ENCODE data around the gene LUZP2.
"Not testable (repeated sequence)": the region's sequence is repeated elsewhere in the genome, so short reads cannot be mapped to it uniquely, and the experiment has no call there.

The LUZP2 gene

GRCh38 chr11:24965748-24966147 is 468.9 kb downstream of the LUZP2 start:
- no peak overlapping the region for H3K4me3 ChIP-seq (ENCODE audit: low read length)
- TF ChIP-seq, protein P1, sequence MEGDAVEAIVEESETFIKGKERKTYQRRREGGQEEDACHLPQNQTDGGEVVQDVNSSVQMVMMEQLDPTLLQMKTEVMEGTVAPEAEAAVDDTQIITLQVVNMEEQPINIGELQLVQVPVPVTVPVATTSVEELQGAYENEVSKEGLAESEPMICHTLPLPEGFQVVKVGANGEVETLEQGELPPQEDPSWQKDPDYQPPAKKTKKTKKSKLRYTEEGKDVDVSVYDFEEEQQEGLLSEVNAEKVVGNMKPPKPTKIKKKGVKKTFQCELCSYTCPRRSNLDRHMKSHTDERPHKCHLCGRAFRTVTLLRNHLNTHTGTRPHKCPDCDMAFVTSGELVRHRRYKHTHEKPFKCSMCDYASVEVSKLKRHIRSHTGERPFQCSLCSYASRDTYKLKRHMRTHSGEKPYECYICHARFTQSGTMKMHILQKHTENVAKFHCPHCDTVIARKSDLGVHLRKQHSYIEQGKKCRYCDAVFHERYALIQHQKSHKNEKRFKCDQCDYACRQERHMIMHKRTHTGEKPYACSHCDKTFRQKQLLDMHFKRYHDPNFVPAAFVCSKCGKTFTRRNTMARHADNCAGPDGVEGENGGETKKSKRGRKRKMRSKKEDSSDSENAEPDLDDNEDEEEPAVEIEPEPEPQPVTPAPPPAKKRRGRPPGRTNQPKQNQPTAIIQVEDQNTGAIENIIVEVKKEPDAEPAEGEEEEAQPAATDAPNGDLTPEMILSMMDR (conservative IDR thresholded peaks at IDR 0.05; ENCODE audit: low read depth, low read length), result no peak
- no peak for DNase-seq (ENCODE audit: low read depth)

GRCh38 chr11:24993903-24994302 is 497.1 kb downstream of the LUZP2 start:
- H3K4me3 ChIP-seq (ENCODE audit: low read length); DNase-seq (ENCODE audit: low read depth): not testable (repeated sequence)

GRCh38 chr11:24999929-25000328 is 503.1 kb downstream of the LUZP2 start:
- H3K4me3 ChIP-seq (ENCODE audit: low read length); DNase-seq (ENCODE audit: low read depth): not testable (repeated sequence)

DNA sequence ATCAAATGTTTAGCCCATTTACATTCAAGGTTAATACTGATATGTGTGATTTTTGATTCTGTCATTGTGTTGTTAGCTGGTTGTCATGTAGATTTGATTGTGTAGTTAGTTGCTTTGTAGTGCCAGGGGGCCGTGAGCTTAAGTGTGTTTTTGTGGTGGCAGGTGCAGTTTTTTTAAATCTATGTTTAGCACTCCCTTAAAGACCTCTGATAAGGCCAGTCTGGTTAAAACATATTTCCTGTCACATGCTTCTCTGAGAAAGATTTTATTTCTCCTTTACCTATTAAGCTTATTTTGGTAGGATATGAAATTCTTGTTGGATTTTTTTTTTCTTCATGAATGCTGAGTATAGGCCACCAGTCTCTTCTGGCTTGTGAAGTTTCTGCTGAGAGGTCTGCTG is 540.6 kb downstream of the LUZP2 start:
- peak; percentile 79 for DNase-seq (ENCODE audit: low read depth)
- TF ChIP-seq, protein P1 (conservative IDR thresholded peaks at IDR 0.05; ENCODE audit: low read depth, low read length), result no peak
- no peak overlapping the region for H3K4me3 ChIP-seq (ENCODE audit: low read length)

GRCh38 chr11:25038131-25038530 is 541.3 kb downstream of the LUZP2 start:
- H3K4me3 ChIP-seq (ENCODE audit: low read length), result no peak overlapping the region
- TF ChIP-seq, protein P1 (conservative IDR thresholded peaks at IDR 0.05; ENCODE audit: low read depth, low read length), result no peak
- DNase-seq (ENCODE audit: low read depth), result peak; percentile 93

- no peak for DNase-seq (ENCODE audit: low read depth)
- TF ChIP-seq, protein P1 (conservative IDR thresholded peaks at IDR 0.05; ENCODE audit: low read depth, low read length), result no peak
- no peak overlapping the region for H3K4me3 ChIP-seq (ENCODE audit: low read length)
Observed at GRCh38 chr11:25039165-25039564, 542.3 kb downstream of the LUZP2 start.

- H3K4me3 ChIP-seq (ENCODE audit: low read length), result no peak overlapping the region
- DNase-seq (ENCODE audit: low read depth), result no peak
- TF ChIP-seq, protein P1 (conservative IDR thresholded peaks at IDR 0.05; ENCODE audit: low read depth, low read length), result no peak
Observed at GRCh38 chr11:25048632-25049031, 551.8 kb downstream of the LUZP2 start.

DNA sequence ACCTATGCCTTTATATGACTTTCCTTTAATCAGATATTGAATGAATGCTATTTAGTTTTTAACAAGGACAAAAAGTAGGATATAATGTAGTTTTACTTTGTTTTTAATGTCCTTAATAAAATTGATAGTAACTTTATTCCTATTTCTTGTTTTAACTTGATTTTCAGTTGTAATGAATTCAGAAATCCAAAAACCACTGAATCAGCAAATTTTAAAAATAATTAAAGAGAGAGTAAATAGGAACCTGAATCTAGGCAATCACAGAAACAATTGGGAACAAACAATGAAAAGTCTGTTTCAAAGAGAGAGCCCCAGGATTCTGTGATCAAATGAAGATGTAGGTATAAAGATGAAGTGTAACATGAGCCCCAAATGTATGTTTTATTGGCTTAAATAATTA is 556.0 kb downstream of the LUZP2 start:
- H3K4me3 ChIP-seq (ENCODE audit: low read length), result no peak overlapping the region
- TF ChIP-seq, protein P1 (conservative IDR thresholded peaks at IDR 0.05; ENCODE audit: low read depth, low read length), result no peak
- DNase-seq (ENCODE audit: low read depth), result no peak

All from retinal pigment epithelial cell (primary cell).